GM21515 (cell line): ENCODE measurements around the gene CNTNAP1.
"Not testable (repeated sequence)": the region's sequence is repeated elsewhere in the genome, so short reads cannot be mapped to it uniquely, and the experiment has no call there.

Experiments used
- ATAC-seq: cut with Tn5 transposase; IDR thresholded peaks from one replicate; pipeline ENCODE4 v1.9.1; 2021; ENCODE audit not compliant: unreplicated experiment

The CNTNAP1 gene

GRCh38 chr17:42681976-42682721, at the start of gene CNTNAP1:
TSS of gene CNTNAP1 (plus strand) at chr17:42682531. CDS start at chr17:42682830, 299 bp downstream.
- ATAC-seq: no peak

- ATAC-seq: no peak
Observed at GRCh38 chr17:42632949-42633444, 49.3 kb upstream of the CNTNAP1 start.

GRCh38 chr17:42639525-42640113, 42.7 kb upstream of the CNTNAP1 start:
- no peak for ATAC-seq

GRCh38 chr17:42640121-42640520, 42.2 kb upstream of the CNTNAP1 start:
- ATAC-seq: no peak

- ATAC-seq: no peak
Observed at GRCh38 chr17:42642336-42642735, 40.0 kb upstream of the CNTNAP1 start.

- no peak for ATAC-seq
Observed at GRCh38 chr17:42647778-42648177, 34.6 kb upstream of the CNTNAP1 start.

- no peak for ATAC-seq
Observed at GRCh38 chr17:42651392-42651791, 30.9 kb upstream of the CNTNAP1 start.

GRCh38 chr17:42653179-42654124, 28.9 kb upstream of the CNTNAP1 start:
- ATAC-seq: no peak

- ATAC-seq: no peak
Observed at GRCh38 chr17:42655528-42655927, 26.8 kb upstream of the CNTNAP1 start.

- ATAC-seq: no peak
Observed at GRCh38 chr17:42657824-42658588, 24.3 kb upstream of the CNTNAP1 start.

GRCh38 chr17:42659079-42659931, 23.0 kb upstream of the CNTNAP1 start, which contains the start of gene TUBG2:
TSS of gene TUBG2 (plus strand) at chr17:42659284. CDS start at chr17:42659504, 220 bp downstream.
- ATAC-seq: no peak

- not testable (repeated sequence) for ATAC-seq
Observed at GRCh38 chr17:42659932-42660274, 22.4 kb upstream of the CNTNAP1 start.

GRCh38 chr17:42660692-42661345, 21.5 kb upstream of the CNTNAP1 start:
- no peak for ATAC-seq

- ATAC-seq: no peak
Observed at GRCh38 chr17:42665581-42666001, 16.7 kb upstream of the CNTNAP1 start.

- not testable (repeated sequence) for ATAC-seq
Observed at GRCh38 chr17:42666126-42666525, 16.2 kb upstream of the CNTNAP1 start.

- no peak for ATAC-seq
Observed at GRCh38 chr17:42667088-42667951, 15.0 kb upstream of the CNTNAP1 start.

- ATAC-seq: no peak
Observed at GRCh38 chr17:42669705-42669976, 12.7 kb upstream of the CNTNAP1 start.
